Liver (tissue), 9 donors: ENCODE results near the gene ZNF143. TPM values are rescaled to one million over a fixed set of nuclear protein-coding genes. Genes with fewer than 3 reads are reported as not detected.

Experiments
- DNase-seq: peaks from one replicate; pipeline ENCODE4 v3.0.0-alpha.2; 2017; ENCODE audit warnings: low spot score
- H3K27ac ChIP-seq, 2 donors: one replicate each; pipeline ENCODE4 v1.7.0; 2013; ENCODE audit warnings: inconsistent platforms in 2 of 2, low read length in 2 of 2, control low read depth in 1 of 2, low read depth in 1 of 2, mild to moderate bottlenecking in 1 of 2
- H3K27me3 ChIP-seq, 4 donors: one replicate each; pipeline versions ENCODE4 v1.6.1 to v1.7.0; 2013; ENCODE audit warnings: low read length in 3 of 4, inconsistent platforms in 1 of 4, mild to moderate bottlenecking in 1 of 4, moderate library complexity in 1 of 4; ENCODE audit not compliant: control insufficient read depth in 4 of 4, insufficient read depth in 4 of 4
- H3K36me3 ChIP-seq, 4 donors: one replicate each; pipeline versions ENCODE4 v1.6.1 to v1.7.0; 2013; ENCODE audit warnings: low read length in 3 of 4, mild to moderate bottlenecking in 3 of 4, low read depth in 1 of 4, moderate library complexity in 1 of 4; ENCODE audit not compliant: control insufficient read depth in 4 of 4, insufficient read depth in 3 of 4
- H3K4me1 ChIP-seq, 4 donors: one replicate each; pipeline versions ENCODE4 v1.6.1 to v1.7.0; 2013; ENCODE audit warnings: low read length in 3 of 4, mild to moderate bottlenecking in 3 of 4, moderate library complexity in 1 of 4; ENCODE audit not compliant: control insufficient read depth in 4 of 4, insufficient read depth in 4 of 4
- H3K4me3 ChIP-seq, 3 donors: one replicate each; pipeline versions ENCODE4 v1.6.1 to v1.7.0; 2013; ENCODE audit warnings: low read length in 3 of 3, control low read depth in 1 of 3, low read depth in 1 of 3, mild to moderate bottlenecking in 1 of 3
- H3K9ac ChIP-seq, 2 donors: one replicate each; pipeline ENCODE4 v1.7.0; 2013; ENCODE audit warnings: low read length in 2 of 2, mild to moderate bottlenecking in 2 of 2, moderate library complexity in 2 of 2, control low read depth in 1 of 2, low read depth in 1 of 2
- H3K9me3 ChIP-seq, 4 donors: one replicate each; pipeline versions ENCODE4 v1.6.1 to v1.7.0; 2013; ENCODE audit warnings: low read length in 3 of 4; ENCODE audit not compliant: control insufficient read depth in 4 of 4
- EGR1 ChIP-seq, 2 donors: IDR thresholded peaks; 2 replicates each; pipeline ENCODE4 v1.6.1; 2016 to 2018; ENCODE audit warnings: antibody characterized with exemption in 2 of 2, low read depth in 2 of 2
- FOXA1 ChIP-seq: IDR thresholded peaks from 2 replicates; pipeline ENCODE4 v1.6.1; 2016; ENCODE audit warnings: antibody characterized with exemption
- FOXA2 ChIP-seq: IDR thresholded peaks from 2 replicates; pipeline ENCODE4 v1.6.1; 2016; ENCODE audit warnings: antibody characterized with exemption
- GABPA ChIP-seq, 2 donors: IDR thresholded peaks in 1 of 2; conservative IDR thresholded peaks in 1 of 2; 2 replicates each; pipeline ENCODE4 v1.6.1; 2016; ENCODE audit warnings: antibody characterized with exemption in 2 of 2, mild to moderate bottlenecking in 1 of 2, moderate library complexity in 1 of 2
- HNF4A ChIP-seq, 2 donors: conservative IDR thresholded peaks; 2 replicates each; pipeline ENCODE4 v1.6.1; 2016; ENCODE audit warnings: antibody characterized with exemption in 2 of 2, mild to moderate bottlenecking in 2 of 2
- HNF4G ChIP-seq: IDR thresholded peaks from 2 replicates; pipeline ENCODE4 v1.6.1; 2016; ENCODE audit warnings: antibody characterized with exemption
- JUND ChIP-seq, 2 donors: IDR thresholded peaks; 2 replicates each; pipeline ENCODE4 v1.6.1; 2016; ENCODE audit warnings: antibody characterized with exemption in 2 of 2
- NR2F2 ChIP-seq: IDR thresholded peaks from 2 replicates; pipeline ENCODE4 v1.6.1; 2016; ENCODE audit warnings: antibody characterized with exemption
- SP1 ChIP-seq: IDR thresholded peaks from 2 replicates; pipeline ENCODE4 v1.6.1; 2018; ENCODE audit warnings: antibody characterized with exemption, mild to moderate bottlenecking
- TAF1 ChIP-seq: conservative IDR thresholded peaks from 2 replicates; pipeline ENCODE4 v1.6.1; 2016; ENCODE audit warnings: antibody characterized with exemption, mild to moderate bottlenecking
- WGBS: extraction: QIAGEN DNeasy Blood & Tissue Kit; methylation state at CpG from one replicate; pipeline ENCODE4 v1.1.7; 2013; 5-methylcytosine and 5-hydroxymethylcytosine counted together
- polyA plus RNA-seq, 2 donors: library from polyadenylated mRNA; stranded (reverse) in 1 of 2; unstranded in 1 of 2; fragments of 200-250 nt in 1 of 2; fragments of >200 nt in 1 of 2; fragmentation: Nextera tagmentation in 1 of 2; extraction: Ambion mirVana in 1 of 2; gene quantifications; one replicate each; pipeline versions ENCODE4 v1.2.1 to v1.2.3, GENCODE V29; 2013 to 2015
- total RNA-seq, 2 donors: library from RNA; depleted of rRNA; stranded (reverse); fragments of >200 nt; gene quantifications; one replicate each; pipeline ENCODE4 v1.2.3, GENCODE V29; 2014
- TF ChIP-seq, protein P1 (sequence below): IDR thresholded peaks from 2 replicates; pipeline ENCODE4 v1.6.1; 2016; ENCODE audit warnings: antibody characterized with exemption, mild to moderate bottlenecking
- TF ChIP-seq, protein P2 (sequence below): IDR thresholded peaks from 2 replicates; pipeline ENCODE4 v1.6.1; 2016; ENCODE audit warnings: antibody characterized with exemption
- TF ChIP-seq, protein P3 (sequence below): fragments of 150-350 bp; IDR thresholded peaks from 2 replicates; pipeline ENCODE4 v1.5.1; 2017; ENCODE audit warnings: improper control_type of control experiment, low read depth, low read length; ENCODE audit not compliant: missing input control
- TF ChIP-seq, protein P4 (sequence below): IDR thresholded peaks from 2 replicates; pipeline ENCODE4 v1.6.1; 2016; ENCODE audit warnings: antibody characterized with exemption
- donor health status: healthy.
- donor health status: healthy.
- donor health status: healthy.
- donor health status: healthy.
- donor health status: healthy.

The ZNF143 gene
- total and polyA plus RNA-seq, 4 donors = 4.3 to 20.4 (median 12.2) TPM

DNA sequence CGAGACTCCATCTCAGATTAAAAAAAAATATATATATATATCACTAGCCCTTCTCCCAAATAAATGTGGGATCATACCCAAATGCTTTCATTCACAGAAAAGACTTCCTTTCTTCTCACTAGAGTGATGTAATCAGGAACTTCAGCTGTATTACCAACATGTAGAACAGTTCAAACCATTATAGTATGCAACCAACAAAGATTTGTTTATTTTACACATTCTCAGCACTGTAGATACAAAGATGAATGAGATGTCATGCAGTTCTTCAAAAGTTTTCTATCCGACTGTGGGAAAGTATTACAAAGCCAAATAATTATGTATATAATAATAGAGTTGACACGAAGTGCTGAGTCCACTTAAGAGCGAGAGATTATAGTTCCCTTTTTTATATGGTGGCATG, 22.2 kb upstream of the ZNF143 start (continued):
- TF ChIP-seq, protein P1, sequence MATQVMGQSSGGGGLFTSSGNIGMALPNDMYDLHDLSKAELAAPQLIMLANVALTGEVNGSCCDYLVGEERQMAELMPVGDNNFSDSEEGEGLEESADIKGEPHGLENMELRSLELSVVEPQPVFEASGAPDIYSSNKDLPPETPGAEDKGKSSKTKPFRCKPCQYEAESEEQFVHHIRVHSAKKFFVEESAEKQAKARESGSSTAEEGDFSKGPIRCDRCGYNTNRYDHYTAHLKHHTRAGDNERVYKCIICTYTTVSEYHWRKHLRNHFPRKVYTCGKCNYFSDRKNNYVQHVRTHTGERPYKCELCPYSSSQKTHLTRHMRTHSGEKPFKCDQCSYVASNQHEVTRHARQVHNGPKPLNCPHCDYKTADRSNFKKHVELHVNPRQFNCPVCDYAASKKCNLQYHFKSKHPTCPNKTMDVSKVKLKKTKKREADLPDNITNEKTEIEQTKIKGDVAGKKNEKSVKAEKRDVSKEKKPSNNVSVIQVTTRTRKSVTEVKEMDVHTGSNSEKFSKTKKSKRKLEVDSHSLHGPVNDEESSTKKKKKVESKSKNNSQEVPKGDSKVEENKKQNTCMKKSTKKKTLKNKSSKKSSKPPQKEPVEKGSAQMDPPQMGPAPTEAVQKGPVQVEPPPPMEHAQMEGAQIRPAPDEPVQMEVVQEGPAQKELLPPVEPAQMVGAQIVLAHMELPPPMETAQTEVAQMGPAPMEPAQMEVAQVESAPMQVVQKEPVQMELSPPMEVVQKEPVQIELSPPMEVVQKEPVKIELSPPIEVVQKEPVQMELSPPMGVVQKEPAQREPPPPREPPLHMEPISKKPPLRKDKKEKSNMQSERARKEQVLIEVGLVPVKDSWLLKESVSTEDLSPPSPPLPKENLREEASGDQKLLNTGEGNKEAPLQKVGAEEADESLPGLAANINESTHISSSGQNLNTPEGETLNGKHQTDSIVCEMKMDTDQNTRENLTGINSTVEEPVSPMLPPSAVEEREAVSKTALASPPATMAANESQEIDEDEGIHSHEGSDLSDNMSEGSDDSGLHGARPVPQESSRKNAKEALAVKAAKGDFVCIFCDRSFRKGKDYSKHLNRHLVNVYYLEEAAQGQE = no peak
- no peak for TF ChIP-seq SP1
- TF ChIP-seq FOXA2 = no peak
- no peak for TF ChIP-seq TAF1
- TF ChIP-seq, protein P2, sequence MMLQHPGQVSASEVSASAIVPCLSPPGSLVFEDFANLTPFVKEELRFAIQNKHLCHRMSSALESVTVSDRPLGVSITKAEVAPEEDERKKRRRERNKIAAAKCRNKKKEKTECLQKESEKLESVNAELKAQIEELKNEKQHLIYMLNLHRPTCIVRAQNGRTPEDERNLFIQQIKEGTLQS = no peak
- no peak for TF ChIP-seq NR2F2
- no peak for TF ChIP-seq GABPA (IDR thresholded peaks at IDR 0.05 in 1 of 2, conservative IDR thresholded peaks at IDR 0.05 in 1 of 2)

DNA sequence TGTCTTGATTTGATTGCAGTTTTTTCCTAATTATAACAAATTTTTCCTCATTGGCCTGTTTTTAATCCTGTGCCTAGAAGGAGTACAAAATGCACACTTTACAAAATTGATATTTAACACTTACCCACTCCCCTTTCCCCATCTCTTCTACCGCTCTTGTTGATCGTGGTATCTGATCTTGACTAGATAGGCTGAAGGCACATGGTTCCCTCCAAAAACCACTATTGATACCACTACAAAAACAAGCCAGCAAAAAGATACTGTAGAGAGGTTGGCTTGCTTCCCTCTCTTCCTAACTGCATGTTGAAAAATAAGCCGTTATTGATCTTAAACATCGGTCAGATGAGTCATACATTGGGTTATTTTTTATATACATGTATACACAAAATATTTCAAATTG, 14.6 kb upstream of the ZNF143 start:
- no peak overlapping the region for H3K9ac ChIP-seq
- no peaks in the 10 kb centered on the region for H3K9me3 ChIP-seq
- H3K27me3 ChIP-seq = no peaks in the 10 kb centered on the region
- 92% methylated on average over 4 of the region's 4 CpGs for WGBS
- no peak for DNase-seq
- H3K4me1 ChIP-seq = no peaks in the 10 kb centered on the region
- no peak overlapping the region for H3K4me3 ChIP-seq
- no peak overlapping the region for H3K27ac ChIP-seq
- H3K36me3 ChIP-seq = peaks cover 11 to 28% (median 20%) of the 10 kb centered on the region in 4 donors
- no peak for TF ChIP-seq EGR1 (IDR thresholded peaks at IDR 0.05; ENCODE audit: low read depth in 2 of 2)
- TF ChIP-seq, protein P3, sequence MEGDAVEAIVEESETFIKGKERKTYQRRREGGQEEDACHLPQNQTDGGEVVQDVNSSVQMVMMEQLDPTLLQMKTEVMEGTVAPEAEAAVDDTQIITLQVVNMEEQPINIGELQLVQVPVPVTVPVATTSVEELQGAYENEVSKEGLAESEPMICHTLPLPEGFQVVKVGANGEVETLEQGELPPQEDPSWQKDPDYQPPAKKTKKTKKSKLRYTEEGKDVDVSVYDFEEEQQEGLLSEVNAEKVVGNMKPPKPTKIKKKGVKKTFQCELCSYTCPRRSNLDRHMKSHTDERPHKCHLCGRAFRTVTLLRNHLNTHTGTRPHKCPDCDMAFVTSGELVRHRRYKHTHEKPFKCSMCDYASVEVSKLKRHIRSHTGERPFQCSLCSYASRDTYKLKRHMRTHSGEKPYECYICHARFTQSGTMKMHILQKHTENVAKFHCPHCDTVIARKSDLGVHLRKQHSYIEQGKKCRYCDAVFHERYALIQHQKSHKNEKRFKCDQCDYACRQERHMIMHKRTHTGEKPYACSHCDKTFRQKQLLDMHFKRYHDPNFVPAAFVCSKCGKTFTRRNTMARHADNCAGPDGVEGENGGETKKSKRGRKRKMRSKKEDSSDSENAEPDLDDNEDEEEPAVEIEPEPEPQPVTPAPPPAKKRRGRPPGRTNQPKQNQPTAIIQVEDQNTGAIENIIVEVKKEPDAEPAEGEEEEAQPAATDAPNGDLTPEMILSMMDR = no peak
- no peak for TF ChIP-seq GABPA (IDR thresholded peaks at IDR 0.05 in 1 of 2, conservative IDR thresholded peaks at IDR 0.05 in 1 of 2)
- no peak for TF ChIP-seq FOXA2
- TF ChIP-seq HNF4A (conservative IDR thresholded peaks at IDR 0.05) = no peak
- TF ChIP-seq HNF4G = no peak
- no peak for TF ChIP-seq FOXA1
- TF ChIP-seq TAF1 = no peak
- TF ChIP-seq, protein P2 = no peak
- no peak for TF ChIP-seq JUND (IDR thresholded peaks at IDR 0.05)
- TF ChIP-seq SP1 = no peak
- TF ChIP-seq, protein P4, sequence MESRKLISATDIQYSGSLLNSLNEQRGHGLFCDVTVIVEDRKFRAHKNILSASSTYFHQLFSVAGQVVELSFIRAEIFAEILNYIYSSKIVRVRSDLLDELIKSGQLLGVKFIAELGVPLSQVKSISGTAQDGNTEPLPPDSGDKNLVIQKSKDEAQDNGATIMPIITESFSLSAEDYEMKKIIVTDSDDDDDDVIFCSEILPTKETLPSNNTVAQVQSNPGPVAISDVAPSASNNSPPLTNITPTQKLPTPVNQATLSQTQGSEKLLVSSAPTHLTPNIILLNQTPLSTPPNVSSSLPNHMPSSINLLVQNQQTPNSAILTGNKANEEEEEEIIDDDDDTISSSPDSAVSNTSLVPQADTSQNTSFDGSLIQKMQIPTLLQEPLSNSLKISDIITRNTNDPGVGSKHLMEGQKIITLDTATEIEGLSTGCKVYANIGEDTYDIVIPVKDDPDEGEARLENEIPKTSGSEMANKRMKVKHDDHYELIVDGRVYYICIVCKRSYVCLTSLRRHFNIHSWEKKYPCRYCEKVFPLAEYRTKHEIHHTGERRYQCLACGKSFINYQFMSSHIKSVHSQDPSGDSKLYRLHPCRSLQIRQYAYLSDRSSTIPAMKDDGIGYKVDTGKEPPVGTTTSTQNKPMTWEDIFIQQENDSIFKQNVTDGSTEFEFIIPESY = no peak
